GM18909 (cell line): ENCODE measurements around the gene GLT8D2.

Experiments
- ATAC-seq: cut with Tn5 transposase; IDR thresholded peaks from one replicate; pipeline ENCODE4 v1.9.1; 2021; ENCODE audit warnings: mild to moderate bottlenecking; ENCODE audit not compliant: unreplicated experiment, poor library complexity

GLT8D2 gene

GRCh38 chr12:104049903-104050356, at the start of gene GLT8D2:
TSS of gene GLT8D2 (minus strand) at chr12:104050187. CDS start at chr12:104019648, 30,539 bp downstream.
- no peak for ATAC-seq

GRCh38 chr12:104097954-104098353, 48.0 kb upstream of the GLT8D2 start:
- no peak for ATAC-seq

- no peak for ATAC-seq
Measured at GRCh38 chr12:104095289-104095688, 45.3 kb upstream of the GLT8D2 start.

- ATAC-seq: no peak
Measured at GRCh38 chr12:104094284-104094683, 44.3 kb upstream of the GLT8D2 start.

GRCh38 chr12:104091136-104091535, 41.1 kb upstream of the GLT8D2 start:
- no peak for ATAC-seq

- ATAC-seq: no peak
Measured at GRCh38 chr12:104090685-104091084, 40.7 kb upstream of the GLT8D2 start.

GRCh38 chr12:104083769-104084475, 33.9 kb upstream of the GLT8D2 start:
- ATAC-seq: no peak

GRCh38 chr12:104080764-104081163, 30.8 kb upstream of the GLT8D2 start:
- no peak for ATAC-seq

GRCh38 chr12:104079024-104079423, 29.0 kb upstream of the GLT8D2 start:
- no peak for ATAC-seq

- ATAC-seq: no peak
Measured at GRCh38 chr12:104073699-104074098, 23.7 kb upstream of the GLT8D2 start.

GRCh38 chr12:104072099-104072498, 22.1 kb upstream of the GLT8D2 start:
- ATAC-seq: no peak

- ATAC-seq: no peak
Measured at GRCh38 chr12:104064842-104065427, 14.9 kb upstream of the GLT8D2 start.

- peak; percentile 92 for ATAC-seq
Measured at GRCh38 chr12:104064031-104064841, 14.2 kb upstream of the GLT8D2 start, which contains the start of gene HCFC2. TSS of gene HCFC2 (plus strand) at chr12:104064531. CDS start at chr12:104064561, 30 bp downstream.

GRCh38 chr12:104063712-104064030, 13.7 kb upstream of the GLT8D2 start:
- peak; percentile 33 for ATAC-seq

- no peak for ATAC-seq
Measured at GRCh38 chr12:104060791-104061190, 10.8 kb upstream of the GLT8D2 start.

- no peak for ATAC-seq
Measured at GRCh38 chr12:104059963-104060362, 10.0 kb upstream of the GLT8D2 start.

GRCh38 chr12:104058802-104059201, 8.8 kb upstream of the GLT8D2 start:
- ATAC-seq: no peak

GRCh38 chr12:104057771-104058197, 7.8 kb upstream of the GLT8D2 start:
- ATAC-seq: no peak

- ATAC-seq: no peak
Measured at GRCh38 chr12:104056419-104056972, 6.5 kb upstream of the GLT8D2 start.

- ATAC-seq: no peak
Measured at GRCh38 chr12:104055686-104056388, 5.8 kb upstream of the GLT8D2 start.
